Inflammatory macrophage treated with lipopolysaccharide for 1 hour (primary cell): ENCODE measurements around the gene SETD2.
A peak's percentile ranks its signal among the peaks of the same experiment; 100 is the strongest.
"Not testable (repeated sequence)": the region's sequence is repeated elsewhere in the genome, so short reads cannot be mapped to it uniquely, and the experiment has no call there.

Source experiments
- DNase-seq, 2 donors: peaks; one replicate each; pipeline ENCODE4 v3.0.0-alpha.2; 2020 to 2022

SETD2 gene

DNA sequence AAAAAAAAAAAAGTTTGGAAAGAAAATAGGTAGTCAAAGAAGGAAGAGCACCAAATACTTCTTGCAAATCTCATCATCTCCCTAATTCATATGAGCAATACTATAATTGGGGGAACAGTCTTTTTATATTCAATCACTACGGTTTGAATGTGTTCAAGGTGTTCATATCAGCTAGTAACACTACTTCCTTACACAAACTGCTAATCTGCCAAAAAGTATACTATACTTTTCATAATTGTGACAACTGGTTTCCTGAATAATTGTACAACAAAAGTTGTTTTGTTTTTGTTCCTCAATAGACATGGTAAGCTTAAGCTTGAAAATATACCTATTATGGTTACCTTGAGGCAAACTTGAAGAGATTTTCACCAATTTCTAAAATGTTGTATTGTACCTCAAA is 12.1 kb downstream of the SETD2 start:
- no peak for DNase-seq

GRCh38 chr3:47149339-47149933 is 14.5 kb downstream of the SETD2 start:
- no peak for DNase-seq

DNA sequence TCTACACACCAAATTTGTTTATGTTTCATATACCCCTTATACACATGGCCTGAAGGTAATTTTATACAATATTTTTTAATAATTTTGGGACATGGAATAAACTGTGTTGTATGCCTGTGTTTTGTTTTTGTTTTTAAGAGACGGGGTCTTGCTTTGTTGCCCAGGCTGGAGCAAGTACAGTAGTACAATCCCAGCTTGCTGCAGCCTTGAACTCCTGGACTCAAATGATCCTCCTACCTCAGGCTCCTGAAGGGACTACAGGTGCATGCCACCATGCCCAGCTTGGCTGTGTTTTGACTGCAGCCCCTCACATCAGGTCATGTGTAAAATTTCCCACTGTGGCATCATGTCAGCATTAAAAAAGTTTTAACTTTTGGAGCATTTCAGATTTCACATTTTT is 18.6 kb downstream of the SETD2 start:
- DNase-seq: no peak

GRCh38 chr3:47143068-47143467 is 20.8 kb downstream of the SETD2 start:
- no peak for DNase-seq

GRCh38 chr3:47142536-47142935 is 21.4 kb downstream of the SETD2 start:
- not testable (repeated sequence) for DNase-seq

- not testable (repeated sequence) for DNase-seq
These were observed 22.9 kb downstream of the SETD2 start for GRCh38 chr3:47140973-47141461.

DNA sequence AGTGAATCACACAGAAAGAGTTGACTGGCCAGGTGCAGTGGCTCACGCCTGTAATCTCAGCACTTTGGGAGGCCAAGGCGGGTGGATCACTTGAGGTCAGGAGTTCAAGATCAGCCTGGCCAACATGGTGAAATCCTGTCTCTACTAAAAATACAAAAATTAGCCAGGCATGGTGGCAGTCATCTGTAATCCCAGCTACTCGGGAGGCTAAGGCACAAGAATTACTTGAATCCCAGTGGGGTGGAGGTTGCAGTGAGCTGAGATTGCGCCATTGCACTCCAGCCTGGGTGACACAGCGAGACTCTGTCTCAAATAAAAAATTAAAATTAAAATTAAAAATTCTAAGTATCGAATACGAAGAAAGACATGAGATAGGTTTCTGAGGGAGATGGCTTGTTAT is 23.4 kb downstream of the SETD2 start:
- DNase-seq: not testable (repeated sequence)

DNA sequence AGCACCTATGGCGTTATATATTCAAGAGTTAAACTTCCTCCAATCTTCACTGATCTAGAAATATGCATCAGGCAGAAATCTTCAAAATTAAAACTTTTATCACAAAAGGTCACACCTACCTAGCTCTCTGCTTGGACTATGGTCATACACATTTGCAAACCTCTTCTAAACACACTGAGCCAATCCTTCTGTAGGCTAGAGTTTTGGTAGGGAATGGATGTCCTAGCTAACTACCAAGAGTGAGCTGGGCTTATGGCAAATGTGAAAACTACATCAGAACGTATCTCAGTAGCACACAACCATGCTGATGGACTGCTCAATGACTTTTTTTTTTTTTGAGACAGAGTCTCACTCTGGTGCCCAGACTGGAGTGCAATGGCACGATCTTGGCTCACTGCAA is 29.6 kb downstream of the SETD2 start:
- DNase-seq: no peak

GRCh38 chr3:47133641-47134040 is 30.3 kb downstream of the SETD2 start:
- no peak for DNase-seq

- DNase-seq: no peak
These were observed 33.4 kb downstream of the SETD2 start for GRCh38 chr3:47130557-47130956.

DNA sequence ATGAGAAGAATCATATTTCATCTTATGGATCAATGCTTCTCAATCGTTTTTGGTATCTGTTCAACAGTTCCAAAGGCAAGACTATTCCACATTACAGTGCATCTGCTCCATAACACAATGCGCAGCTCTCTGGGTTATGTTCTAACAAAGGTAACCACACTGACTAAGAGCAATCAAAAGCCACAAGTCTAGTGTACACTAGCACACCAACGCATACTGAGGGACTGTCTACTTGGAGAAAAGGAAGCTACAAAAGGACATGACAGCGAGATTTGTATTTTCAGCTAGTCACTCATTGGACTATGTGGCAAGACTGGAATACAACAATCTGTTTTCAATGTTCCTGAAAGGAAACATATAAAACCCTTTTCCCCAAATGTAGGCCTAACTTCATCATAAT is 35.8 kb downstream of the SETD2 start:
- peak; percentile 49 to 64 for DNase-seq

- no peak for DNase-seq
These were observed 40.1 kb downstream of the SETD2 start for GRCh38 chr3:47123857-47124256.

DNA sequence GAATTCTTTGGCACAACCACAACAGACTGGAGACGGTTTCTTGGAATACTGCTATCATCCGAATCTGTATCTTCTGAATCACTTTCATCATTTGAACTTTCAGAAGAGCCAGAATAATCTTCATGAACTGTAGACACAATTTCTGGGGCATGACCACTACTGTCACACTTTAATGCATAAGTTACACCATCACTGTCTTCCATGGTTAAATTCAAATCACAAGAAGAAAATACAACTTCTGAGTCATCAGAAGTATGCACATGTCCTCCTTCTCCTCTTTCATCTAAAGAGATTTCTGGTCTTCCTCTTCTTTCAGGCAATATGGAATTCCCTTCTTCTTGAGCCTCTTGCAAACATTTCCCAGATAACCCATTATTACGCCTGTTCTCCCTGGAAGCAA is 42.5 kb downstream of the SETD2 start:
- DNase-seq: no peak

- no peak for DNase-seq
These were observed 43.8 kb downstream of the SETD2 start for GRCh38 chr3:47120138-47120537.

DNA sequence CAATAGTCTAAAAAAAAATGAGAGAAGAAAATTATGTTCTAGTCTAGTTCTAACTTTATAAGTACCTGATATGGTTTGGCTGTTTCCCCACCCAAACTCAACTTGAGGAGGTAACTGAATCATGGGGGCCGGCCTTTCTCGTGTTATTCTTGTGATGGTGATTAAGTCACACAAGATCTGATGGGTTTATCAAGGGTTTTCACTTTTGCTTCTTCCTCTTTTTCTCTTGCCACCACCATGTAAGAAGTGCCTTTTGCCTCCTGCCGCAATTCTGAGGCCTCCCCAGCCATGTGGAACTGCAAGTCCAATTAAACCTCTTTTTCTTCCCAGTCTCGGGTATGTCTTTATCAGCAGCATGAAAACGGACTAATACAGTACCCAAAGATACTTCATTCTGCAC is 44.5 kb downstream of the SETD2 start:
- peak; percentile 24 to 52 for DNase-seq

DNA sequence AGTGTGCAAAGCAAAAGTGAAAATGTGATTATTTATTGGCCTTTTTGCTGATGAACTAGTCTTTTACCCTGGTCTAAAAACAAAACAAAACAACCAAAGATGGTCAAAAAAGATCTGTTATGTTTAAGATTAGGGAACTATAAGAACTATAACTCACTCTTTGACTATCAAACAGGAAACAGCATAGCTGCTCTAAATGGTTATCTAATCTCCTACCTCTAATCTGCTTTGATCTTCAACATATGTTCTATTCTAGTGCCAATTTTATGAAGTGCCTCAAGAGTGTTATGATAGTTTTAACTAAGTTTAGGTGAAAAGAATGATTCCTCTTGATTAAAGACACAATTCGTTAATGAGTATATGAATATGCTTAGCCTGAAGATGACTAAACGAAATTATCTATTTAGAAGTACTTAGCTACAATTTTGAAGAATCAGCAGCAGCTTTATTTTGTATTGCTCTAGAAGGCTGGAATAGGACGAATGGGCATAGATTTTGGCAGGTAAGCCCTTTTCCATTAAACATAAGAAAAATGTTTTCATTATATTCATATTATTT is 46.0 kb downstream of the SETD2 start:
- DNase-seq: no peak

- DNase-seq: not testable (repeated sequence)
These were observed 48.4 kb downstream of the SETD2 start for GRCh38 chr3:47115524-47115923.

DNA sequence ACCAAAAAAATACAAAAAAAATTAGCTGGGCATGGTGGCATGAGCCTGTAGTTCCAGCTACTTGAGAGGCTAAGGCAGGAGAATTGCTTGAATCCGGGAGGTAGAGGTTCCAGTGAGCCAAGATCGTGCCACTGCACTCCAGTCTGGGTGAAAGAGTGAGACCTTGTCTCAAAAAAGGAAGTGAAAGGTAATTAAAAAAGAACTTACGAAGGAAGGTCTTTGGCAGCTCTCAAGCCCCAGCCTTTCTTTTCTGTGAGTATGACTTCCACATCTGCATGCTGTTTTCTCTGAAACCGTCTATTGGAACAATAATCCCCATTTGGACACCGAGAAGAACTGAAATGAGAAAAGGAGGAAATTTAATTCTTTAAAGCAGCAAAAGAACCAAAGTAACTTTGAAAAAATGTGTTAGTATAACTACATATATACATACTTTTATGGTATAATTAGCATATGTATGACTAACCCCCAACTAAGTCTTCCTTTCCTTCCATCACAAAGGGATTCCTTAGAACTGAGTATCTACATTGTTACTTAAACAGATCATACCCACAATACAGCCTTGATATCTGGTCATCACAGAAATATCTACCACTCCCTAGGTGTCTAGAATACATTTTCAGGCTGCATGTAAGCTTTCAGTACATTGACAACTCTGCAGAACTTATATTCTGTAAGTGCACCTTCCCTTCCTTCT is 50.1 kb downstream of the SETD2 start:
- no peak for DNase-seq

DNA sequence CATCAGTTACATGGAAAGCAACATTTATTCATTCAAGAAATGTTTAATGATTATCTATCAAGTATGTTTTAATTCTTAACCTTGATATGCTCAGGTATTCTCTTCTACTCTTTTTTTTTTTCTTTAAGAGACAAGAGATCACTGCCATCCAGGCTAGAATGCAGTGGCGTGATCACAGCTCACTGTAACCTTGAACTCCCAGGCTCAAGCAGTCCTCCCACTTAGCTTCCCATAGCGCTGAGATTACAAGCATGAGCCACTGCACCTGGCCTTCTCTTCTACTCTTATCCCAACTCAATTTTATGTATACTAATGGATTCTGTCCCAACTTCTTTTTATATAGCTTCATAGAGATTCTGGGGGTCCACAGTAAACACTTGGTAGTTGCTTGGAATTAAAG is 50.9 kb downstream of the SETD2 start:
- no peak for DNase-seq

GRCh38 chr3:47109393-47109792 is 54.5 kb downstream of the SETD2 start:
- DNase-seq: no peak

DNA sequence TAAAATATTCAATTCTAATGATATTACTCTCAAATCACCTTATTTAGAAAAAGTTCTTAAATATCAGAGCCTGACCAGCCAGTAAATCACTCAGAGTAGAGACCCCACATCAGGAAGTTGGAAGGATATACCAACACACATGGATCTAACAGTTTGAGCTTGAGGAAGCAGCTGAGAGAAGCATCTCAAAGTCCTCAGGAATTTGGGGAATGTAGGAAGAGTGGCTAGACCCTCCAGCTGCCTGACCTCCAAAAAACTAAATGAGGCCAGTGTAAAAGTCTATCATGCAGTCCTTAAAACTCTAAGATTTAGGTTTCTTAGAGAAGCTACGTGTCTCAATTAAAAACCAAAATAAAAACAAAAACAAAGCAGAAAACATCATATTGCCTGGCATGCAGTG is 55.4 kb downstream of the SETD2 start:
- DNase-seq: no peak

- no peak for DNase-seq
These were observed 59.7 kb downstream of the SETD2 start for GRCh38 chr3:47104259-47104658.

DNA sequence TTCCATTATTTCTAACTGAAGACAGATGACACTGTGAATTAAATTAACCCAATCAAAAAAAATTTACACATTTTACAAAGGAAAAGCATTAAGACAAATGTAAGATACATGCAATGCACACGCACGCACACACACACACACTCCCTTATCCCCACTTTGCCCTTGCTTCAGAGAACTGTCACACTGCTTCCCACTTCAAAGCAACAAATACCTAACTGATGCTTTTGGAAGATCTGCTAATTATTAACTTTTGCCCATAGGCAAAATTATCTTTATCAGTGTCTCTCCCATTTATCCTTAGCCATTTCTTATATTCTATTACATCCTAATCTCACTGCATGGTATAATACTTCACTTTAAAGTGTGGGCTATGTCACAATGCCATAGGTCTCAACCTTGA is 60.3 kb downstream of the SETD2 start:
- no peak for DNase-seq

DNA sequence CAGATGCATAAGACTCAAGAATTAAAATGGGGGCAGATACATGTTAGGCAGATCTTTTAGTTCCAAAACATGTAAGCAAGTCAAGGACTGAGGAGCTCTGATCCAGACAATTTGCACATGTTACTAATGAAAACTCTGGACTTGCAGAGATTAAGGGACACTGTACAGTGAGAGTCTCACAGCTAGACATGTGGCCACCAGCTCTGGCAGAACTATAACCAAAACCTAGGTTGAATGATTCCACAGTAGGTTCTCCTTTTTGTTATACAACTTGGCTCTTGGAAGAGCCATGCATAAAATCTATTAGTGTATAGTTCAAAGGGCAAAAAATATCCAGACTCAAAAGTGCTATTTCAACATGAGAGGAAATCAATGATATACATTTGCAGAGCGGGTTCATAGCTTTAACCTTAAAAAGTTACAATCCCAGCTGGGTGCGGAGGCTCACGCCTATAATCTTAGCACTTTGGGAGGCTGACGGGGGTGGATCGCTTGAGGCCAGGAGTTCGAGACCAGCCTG is 61.8 kb downstream of the SETD2 start:
- DNase-seq: no peak
